ENCODE measurements around the gene DSCAM. TPM values are rescaled to one million over a fixed set of nuclear protein-coding genes. Genes with fewer than 3 reads are reported as not detected.

Gene DSCAM
- total and polyA plus RNA-seq, 2 experiments from 2014 or later: 0.07 TPM; not detected in 1

- TF ChIP-seq ETS1 (IDR thresholded peaks at IDR 0.05) (no peak), EZH2phosphoT487 (IDR thresholded peaks at IDR 0.05; ENCODE audit: unreplicated experiment) (no peak)
Measured at GRCh38 chr21:40723317-40723716, 123.6 kb downstream of the DSCAM start (continued).

- Histone ChIP-seq H3F3A (replicated peaks; ENCODE audit: low read depth) (no peaks in the 10 kb centered on the region), H3K27ac (ENCODE audit: low read depth) (no peak overlapping the region), H2AFZ (no peak overlapping the region), H3K27me3 (ENCODE audit: insufficient read depth) (no peaks in the 10 kb centered on the region), H3K4me3 (no peak overlapping the region), H3K4me1 (ENCODE audit: insufficient read depth) (no peaks in the 10 kb centered on the region), H4K20me1 (replicated peaks; ENCODE audit: insufficient read depth) (no peaks in the 10 kb centered on the region), H3K4me2 (no peak overlapping the region), H3K79me2 (replicated peaks; ENCODE audit: insufficient read depth) (no peaks in the 10 kb centered on the region), H3K36me3 (ENCODE audit: insufficient read depth) (no peaks in the 10 kb centered on the region), H3K9me2 (ENCODE audit: insufficient read depth) (no peaks in the 10 kb centered on the region)
- no peaks in the 10 kb centered on the region for H3K4me1 Mint-ChIP-seq
- DNase-seq (ENCODE audit: low spot score) (no peak), ATAC-seq (no peak)
- H3K4me3 Mint-ChIP-seq: no peak overlapping the region
- H3K27ac Mint-ChIP-seq: no peak overlapping the region
- peaks cover 83% of the 10 kb centered on the region for H3K9me3 Mint-ChIP-seq
- no peak for TF ChIP-seq ZNF462 (CRISPR knock-in tag; IDR thresholded peaks at IDR 0.05)
- no peak for TF ChIP-seq REST (IDR thresholded peaks at IDR 0.05; ENCODE audit: unreplicated experiment)
- TF ChIP-seq ETS1 (IDR thresholded peaks at IDR 0.05): no peak
- TF ChIP-seq CTCF (conservative IDR thresholded peaks at IDR 0.05; ENCODE audit: low read depth in 2 of 2): peak; percentile 24 to 35; a peak in 2 of 4 replicates
- TF ChIP-seq CREB1 (CRISPR knock-in tag; IDR thresholded peaks at IDR 0.05; ENCODE audit: low read depth): no peak
- TF ChIP-seq ZNF114 (CRISPR knock-in tag; IDR thresholded peaks at IDR 0.05): no peak
- TF ChIP-seq EZH2phosphoT487 (IDR thresholded peaks at IDR 0.05; ENCODE audit: unreplicated experiment): no peak
- TF ChIP-seq ZNF331 (CRISPR knock-in tag; IDR thresholded peaks at IDR 0.05; ENCODE audit: low read depth): no peak
- peaks cover 30% of the 10 kb centered on the region for H3K36me3 Mint-ChIP-seq (ENCODE audit: low read depth)
- no peaks in the 10 kb centered on the region for H3K27me3 Mint-ChIP-seq (ENCODE audit: insufficient read depth, low read depth, poor library complexity)
Measured at GRCh38 chr21:40719615-40720014, 127.3 kb downstream of the DSCAM start.

All from GM23338 (cell line).